Measurements from ENCODE around the gene CST8.

Gene CST8

DNA sequence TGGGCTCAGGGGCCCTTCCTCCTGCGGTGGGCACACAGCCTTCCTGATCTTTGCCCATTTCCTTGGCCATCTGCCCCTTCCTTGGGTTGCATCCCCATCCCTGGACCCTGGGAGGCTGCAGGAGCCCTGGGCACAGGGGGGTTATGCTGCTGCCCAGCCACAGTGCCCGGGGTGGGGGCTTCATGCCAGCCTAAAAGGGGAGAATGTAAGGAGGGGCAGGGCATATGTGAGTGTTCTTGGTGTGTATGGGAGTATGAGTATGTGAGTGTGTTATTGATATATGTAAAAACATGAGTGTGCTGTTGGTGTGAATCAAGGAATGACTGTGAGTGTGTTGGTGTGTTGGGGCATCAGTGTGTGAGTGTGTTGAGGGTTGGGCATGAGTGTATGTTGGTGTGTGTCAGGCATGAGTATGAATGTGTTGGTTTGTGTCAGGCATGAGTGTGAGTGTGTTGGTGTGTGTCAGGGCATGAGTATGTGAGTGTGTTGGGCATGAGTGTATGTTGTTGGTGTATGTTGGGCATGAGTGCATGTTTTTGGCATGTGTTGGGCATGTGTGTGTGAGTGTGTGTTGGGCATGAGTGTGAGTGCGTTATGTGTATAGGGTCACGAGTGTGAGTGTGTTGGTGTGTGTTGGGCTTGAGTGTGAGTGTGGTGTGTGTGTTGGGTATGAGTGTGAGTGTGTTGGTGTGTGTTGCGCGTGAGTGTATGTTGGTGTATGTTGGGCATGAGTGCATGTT lies 14.7 kb upstream of the CST8 start:
- no peak for DNase-seq

DNA sequence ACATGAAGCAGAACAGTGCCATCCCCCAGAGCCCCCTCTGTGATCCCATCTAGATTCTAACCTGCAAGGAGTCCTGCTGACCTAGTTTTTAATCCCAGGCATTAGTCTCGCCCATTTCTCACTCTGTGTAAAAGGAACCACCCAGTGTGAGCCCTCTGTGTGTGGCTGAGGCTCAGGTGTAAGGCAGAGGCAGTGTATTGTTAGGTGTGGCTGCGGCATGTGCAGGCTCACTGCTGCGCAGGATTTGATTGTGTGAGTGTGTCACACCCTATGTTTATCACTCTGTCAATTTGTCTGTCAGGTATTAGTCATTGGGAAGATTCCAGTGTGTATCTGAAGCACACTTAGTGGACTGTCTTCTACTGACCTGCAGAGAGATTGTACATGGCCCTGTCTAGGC lies 13.7 kb upstream of the CST8 start:
- no peak for DNase-seq

DNA sequence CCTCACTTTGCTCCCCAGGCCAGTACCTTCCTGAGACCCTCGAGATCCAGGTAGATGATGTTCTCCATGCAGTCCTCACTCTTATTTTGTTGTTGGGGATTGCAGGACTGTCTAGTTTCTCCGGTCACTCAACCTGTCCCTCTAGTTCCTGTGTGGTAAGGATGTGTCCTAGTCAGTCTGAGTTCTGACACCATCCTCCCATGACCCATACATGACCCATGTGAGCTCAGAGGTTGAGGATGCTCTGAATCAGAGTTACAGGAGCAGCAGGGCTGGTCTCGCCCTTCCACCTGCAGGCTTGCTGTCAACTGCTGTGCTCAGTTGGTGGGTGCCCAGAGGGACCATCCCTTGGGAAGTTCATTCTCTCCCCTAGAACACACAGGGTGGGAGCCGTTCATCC lies 11.9 kb upstream of the CST8 start:
- no peak for DNase-seq

DNA sequence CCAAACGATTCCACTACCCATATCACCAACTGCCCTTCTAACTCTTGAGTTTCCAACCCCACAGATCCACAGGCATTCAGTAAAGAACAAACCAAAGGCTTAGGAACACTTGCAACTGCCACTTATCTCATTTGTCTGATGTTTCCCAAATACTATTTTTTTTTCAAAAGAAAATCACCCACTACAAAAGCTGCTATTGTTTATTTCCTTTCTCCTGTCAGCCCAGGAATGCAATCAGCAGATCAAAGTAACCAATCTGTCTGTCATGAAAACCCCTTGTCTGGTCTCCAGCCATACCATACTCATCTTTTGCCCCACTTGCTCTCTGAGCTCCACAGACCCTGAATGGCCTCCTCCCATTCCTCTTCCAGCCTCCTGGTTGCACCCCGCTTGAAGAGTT lies 8.8 kb upstream of the CST8 start:
- no peak for DNase-seq

DNA sequence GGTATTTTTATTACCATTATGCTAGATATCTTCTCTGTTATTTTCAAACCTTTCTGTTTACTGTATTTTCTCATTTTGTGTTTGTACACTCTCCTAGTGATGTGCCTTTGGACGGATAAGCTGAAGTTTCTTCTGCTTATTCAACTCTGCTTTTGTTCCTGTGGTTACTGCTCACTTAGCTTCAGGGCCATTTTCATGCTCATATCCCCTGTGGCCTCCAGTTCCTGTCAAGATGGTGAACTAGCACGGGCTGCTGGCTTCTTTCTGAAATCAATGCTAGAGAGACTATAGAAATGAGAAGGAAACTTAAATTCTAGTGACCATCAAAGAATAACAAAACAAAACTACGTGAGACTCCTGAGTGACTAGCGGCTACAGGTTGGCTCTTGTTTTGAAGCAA lies 6.8 kb upstream of the CST8 start:
- DNase-seq, result no peak

DNA sequence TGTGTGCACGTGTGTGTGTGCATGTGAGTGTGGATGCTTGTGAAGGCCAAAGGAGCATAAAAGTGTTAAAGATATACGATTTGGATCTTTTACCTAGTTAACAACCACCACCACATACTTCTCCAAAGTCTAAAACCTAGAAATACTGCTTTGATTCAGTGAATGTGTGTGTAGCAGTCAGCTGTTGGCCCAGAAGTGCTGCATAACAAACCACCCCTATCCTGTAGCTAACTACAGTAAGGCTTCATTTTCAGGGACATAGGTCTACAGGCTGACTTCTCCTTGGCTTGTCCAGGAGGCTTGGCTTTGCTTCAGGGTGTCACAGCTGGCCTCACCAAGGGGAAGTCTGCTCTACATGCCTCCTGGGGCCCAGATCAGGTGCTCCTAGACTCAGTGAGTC lies 2.4 kb upstream of the CST8 start:
- DNase-seq, result no peak

DNA sequence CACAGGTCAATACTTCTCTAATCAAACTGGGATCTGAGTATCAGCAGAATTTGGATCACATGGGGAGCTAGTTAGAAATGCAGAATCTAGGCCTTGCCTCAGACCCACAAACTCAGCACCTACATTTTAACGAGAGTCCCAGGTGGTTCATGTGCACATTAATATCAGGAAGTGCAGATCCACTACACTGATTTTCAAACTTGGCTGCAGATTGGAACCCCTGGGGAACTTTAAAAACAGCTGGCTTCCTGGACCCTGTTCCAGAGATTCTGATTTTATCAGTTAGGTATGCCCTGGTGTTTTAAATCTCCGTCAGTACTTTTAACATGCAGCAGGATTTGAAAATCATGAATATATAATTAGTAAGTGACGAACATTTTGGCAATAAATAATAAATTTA lies 1.9 kb upstream of the CST8 start:
- DNase-seq, result no peak

DNA sequence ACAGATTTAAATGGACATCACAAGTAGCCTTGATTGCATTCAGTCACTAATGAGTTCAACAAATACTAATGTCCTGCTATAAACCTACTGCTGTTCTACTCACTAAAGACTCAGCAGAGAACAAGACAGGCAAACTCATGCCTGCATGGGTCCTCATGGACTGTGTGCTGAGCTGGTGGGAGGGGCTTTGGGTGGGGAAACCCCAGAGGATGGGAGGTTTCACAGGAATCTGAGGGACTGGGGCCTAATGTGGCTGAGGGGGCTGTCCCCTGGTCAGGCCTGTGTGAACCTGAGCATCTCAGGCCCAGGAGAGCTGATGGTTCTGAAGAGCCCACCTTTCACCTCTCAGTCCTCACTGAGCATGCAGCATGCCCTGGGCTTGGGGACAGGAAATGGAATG lies 1.4 kb downstream of the CST8 start:
- DNase-seq, result no peak

DNA sequence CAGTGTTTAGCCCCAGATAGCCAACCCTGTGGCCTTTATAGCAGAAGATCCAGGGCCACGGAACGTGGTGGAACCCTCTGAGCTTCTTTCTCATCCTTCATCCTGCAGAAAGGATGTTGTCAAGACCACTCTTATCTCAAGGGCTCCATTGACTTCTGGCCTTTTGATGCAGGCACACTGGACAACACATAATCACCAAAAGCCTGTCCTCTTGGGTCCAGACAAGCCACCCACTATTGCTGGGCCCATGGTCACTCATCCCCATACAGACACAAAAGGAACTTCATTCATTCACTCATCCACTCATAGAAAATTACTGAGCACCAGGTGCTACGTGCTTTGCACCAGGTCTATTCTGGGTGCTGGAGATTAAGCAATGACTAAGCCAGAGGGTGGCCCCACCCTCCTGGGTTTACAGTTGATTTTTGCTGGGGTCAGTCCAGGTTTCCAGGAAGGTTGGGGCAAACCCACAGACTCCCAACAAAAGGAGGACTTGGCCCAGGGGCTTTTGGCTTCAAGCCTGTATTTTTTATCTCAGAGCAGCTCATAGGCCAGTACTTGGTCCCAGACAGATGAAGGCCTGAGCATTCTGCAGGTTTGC lies 2.4 kb downstream of the CST8 start:
- DNase-seq, result no peak

DNA sequence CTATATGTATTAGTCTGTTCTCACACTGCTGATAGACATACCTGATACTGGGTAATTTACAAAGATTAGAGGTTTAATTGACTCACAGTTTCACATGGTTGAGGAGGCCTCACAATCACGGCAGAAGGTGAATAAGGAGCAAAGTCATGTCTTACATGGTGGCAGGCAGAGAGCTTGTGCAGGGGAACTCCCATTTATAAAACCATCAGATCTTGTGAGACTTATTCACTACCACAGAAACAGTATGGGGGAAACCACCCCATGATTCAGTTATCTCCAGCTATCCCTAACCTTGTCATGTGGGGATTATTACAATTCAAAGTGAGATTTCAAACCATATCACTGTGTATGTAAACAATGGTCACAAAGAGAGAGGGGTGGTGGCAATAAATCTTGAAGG lies 6.6 kb downstream of the CST8 start:
- DNase-seq, result no peak

DNA sequence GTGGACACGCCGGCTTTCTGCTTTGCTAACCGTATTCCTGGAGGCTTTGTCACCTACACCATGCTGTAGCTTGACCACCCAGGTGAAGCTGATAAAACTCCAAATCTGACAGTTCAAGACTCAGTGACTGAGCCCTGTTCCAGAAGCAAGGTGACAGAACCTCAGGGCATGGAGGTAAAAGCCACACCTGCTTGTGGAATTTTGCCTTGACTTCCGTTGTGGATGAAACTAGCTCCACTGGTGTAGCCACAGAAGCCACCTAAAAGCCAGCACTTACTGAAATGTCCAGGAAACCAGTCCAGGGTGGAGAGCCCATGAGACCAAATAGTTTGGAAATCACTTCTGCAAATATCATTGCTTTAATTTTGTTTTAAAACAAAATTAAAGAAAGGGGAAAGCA lies 11.0 kb downstream of the CST8 start:
- no peak for DNase-seq

DNA sequence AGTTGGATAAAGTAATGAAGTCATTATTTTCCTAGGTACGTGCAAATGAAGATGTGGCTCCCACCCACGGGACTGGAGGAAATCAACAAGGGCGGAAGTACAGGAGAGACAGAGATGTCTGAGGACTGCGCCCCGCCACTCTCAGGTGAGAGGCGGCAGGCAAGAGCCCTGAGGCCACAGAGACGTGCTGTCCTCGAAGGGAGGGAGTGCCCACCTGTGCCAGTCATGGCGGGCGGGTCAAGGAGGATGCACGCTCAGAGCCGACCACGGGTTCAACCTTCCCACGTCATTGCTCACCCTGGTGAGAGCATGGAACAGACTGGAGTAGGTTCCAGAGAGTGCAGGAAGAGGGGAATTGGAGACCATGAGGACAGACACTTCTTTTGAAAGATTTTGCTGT lies 12.7 kb downstream of the CST8 start:
- no peak for DNase-seq

DNA sequence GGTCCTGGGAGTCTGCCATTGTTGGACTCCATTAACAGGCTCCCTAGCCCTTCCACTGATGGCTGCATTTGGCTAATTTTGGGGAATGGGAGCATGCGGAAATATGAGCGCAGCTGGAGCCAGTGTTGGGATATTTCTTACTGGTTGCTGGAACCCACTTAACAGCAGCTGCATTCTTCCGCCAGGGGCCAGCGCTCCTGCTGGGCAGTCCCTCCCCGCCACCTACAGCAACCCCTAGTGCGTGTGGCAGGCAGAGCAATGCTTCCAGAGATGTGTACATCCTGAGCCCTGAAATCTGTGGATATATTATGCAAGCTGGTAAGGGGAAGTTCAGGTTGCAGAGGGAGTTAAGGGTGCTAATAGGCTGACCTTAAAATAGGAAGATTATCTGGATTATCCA lies 16.4 kb downstream of the CST8 start:
- DNase-seq, result no peak

DNA sequence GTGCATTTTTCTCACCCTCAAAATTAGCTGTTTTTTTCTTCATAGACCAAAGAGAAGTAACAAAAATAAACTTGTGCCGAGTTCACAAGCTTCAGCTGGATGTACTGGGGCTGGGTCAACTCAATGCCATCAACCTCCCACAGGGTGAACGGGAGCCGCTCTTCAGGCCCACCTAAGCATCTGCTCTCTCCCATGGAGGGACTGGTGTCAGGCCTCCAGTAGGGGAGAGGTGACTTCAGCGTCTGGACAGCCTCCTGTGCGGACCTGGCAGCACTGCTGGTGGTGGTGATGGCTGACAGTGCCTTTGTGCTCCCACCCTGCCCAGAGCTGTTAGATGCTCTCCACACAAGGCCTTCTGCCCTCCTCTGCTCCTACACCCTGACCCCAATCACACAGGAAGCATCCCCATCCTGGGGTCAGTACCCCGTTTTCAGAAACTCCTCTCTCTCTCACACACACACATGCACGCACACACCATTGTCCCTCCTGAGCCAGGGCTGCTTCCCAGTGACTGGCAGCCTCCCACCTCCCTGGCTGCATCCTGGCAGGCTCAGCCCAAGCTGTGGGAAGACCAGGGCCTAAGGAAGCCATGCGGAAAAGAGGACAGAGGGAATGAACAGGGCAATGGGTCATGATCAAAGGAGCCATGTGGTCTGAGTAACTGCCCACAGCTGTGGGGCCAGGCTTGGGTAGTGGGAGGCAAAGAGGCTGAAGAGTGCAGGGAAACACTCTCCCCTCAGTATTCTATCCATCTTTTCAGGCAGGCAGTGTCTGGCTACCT lies 17.7 kb downstream of the CST8 start:
- no peak for DNase-seq

DNA sequence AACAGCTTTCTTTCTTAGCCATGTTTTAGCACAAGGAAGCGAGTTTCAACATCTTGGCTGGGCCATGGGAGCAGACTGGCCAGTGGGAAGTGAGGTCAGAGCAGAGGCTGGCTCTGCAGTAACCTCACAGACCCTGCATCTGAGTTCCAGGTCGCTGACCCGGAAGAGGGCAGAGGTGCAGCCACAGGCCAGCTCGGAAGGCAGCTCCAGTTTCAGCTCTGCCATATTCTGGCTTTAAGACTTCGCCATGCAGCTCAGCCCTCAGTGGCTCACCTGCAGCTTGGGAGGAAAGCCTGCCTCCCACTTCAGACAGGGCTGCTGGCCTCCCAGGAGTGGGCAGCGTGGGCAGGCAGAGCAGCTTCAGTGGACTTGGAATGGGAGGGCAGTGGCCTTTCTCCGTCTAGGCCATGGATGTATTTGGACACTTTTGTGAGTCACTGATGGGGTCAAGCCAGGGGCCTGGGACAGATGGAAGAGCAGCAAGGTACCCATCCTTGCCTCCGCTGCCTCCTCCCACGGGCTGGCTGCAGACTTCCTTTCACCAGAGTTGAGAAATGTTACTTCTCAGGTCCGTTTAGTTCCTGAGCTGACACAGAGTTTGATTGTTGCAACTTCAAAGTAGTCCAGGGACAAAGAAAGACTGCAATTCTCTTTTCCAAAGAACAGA lies 18.5 kb downstream of the CST8 start:
- no peak for DNase-seq

DNA sequence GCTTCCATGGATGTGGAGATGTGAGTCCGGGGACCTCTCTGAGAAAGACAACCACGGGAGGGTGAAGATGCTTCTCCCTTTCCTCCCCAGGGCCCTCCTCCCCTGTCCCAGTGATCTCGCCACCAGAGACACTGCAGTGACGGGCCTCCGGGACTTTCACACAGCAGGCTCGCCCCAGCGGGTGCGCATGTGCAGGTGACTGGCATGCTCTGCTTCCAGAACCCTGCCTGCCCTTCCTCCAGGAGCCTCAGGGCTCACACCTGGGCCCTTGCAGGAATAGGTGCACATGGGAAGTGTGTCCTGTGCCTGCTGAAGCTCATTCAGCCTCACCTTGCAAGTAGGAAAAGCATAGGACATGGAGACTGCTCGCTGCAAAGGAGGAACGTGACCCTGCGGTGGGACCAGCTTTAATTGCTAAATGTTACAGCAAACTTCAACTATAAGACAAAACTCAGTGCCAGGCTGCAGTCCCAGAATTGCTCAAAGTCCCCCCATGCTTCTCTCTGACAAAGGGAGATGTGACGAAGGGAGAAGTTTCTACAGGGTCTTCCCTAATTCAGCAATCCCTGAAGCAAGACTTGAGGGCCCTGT lies 19.2 kb downstream of the CST8 start:
- DNase-seq, result no peak

DNA sequence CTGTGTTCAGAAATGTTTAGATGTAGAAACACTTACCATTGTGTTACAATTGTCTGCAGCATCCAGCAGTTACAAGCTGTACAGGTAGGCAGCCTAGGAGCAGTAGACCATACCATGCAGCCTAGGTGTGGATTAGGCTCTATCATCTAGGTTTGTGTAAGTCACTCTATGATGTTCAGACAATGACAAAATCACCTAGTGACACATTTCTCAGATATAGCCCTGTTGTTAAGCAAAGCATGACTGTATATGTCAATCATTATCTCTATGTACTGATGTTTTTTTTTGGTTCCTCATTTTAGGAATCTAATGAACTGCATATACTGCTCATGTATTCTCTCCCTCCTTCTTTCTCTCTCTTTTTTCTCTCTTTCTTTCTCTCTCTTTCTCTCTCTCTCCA lies 22.2 kb downstream of the CST8 start:
- no peak for DNase-seq

DNA sequence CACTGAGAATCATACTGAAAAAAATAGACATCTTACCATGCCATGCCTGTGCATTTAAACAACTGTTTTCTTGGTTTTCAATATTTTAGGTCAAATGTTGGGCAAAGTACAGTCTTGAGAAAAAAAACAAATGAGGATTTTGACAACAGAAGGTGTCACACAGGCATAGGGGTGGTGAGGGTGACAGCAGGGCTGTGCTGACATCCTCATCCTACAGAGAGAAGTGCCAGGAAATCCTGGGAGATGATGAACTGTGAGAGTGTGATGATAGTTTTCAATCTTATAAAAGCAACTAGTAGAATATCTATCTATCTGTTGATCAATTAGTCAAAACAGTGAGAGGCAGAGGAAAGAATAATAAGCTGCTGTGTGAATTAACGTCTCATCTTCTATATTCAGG lies 23.9 kb downstream of the CST8 start:
- DNase-seq, result no peak

DNA sequence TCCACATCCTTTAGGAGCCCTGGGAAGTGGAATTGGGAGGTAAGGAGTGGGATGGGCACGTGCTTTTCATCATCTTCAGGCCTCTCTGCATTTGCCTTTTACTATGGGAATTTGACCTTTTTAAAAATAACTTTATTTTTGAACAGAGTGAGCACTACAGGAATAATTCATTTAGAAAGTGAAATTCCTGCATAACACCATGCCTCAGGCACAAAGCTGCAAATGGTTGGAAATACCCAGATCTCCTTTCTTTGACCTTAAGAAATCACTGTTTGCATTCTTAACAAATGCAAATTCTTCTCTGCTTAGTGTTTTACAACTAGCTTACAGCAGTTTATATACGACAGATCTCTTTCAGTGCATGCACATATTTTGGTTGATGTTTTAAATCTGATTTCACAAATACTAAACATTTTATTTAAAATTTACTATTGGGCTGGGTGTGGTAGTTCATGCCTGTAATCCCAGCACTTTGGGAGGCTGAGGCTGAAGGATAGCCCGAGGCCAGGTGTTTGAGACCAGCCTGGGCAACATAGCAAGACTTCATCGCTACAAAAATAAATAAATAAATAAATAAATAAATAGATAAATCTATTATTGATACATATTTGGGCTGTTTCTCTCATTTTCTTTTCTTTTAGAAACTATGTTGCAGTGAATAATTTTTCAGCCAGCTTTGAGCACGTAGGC lies 24.5 kb downstream of the CST8 start:
- DNase-seq, result no peak

DNA sequence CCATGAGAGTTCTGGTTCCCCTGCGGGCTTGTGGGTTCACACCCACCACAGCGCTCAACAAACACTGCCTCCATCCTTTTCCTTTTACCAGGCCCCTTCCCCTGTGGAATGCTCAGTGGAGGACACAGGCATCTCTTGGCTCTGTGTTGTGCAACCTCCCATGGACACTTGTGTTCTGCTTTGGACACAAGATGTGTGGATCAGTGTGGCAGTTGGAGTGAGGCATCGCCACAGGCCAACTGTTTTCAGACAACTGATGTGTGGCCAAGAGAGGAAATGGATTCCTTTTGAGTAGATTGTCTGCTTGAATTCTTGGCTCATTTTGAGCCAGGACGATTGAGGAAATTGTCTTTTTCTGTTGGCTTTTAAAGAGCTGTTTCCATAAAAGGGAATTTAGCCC lies 26.8 kb downstream of the CST8 start:
- DNase-seq, result no peak

DNA sequence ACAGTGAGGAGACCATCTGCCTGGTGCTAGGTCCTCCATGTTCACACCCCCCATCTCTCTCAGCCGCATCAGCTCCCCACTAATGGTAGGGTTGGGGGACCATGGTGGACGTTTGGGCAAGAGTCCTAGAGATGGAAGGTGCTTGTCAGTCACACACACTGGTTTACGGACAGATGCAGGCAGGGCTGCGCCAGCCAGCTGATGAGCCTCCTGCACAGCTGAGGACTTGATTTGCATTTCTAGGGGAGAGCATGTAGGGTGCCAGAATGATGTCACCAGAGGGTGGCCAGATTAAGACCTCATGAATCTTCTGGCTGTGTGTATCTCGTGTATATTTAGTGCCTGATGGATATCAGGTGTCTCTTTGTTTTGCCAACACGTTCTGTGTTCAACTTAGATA lies 28.6 kb downstream of the CST8 start:
- DNase-seq, result no peak

DNA sequence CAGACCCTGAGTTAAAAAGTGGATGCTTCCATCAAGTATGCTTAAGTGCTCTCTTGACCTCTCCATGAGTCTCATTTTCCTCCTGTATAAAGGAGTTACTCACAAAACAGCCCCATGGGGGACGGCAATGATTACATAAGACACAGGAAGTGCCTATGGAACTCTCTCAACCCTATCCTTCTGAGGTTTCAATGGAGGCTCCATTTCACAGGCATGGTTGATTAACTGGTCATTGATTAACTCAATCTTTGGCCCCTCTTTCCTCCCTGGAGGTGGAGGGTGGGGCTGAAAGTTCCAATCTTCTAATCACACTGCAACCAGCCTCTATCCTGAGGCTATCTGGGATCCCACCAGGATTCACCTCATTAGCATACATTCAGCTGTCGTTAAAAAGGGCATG lies 29.3 kb downstream of the CST8 start:
- no peak for DNase-seq

DNA sequence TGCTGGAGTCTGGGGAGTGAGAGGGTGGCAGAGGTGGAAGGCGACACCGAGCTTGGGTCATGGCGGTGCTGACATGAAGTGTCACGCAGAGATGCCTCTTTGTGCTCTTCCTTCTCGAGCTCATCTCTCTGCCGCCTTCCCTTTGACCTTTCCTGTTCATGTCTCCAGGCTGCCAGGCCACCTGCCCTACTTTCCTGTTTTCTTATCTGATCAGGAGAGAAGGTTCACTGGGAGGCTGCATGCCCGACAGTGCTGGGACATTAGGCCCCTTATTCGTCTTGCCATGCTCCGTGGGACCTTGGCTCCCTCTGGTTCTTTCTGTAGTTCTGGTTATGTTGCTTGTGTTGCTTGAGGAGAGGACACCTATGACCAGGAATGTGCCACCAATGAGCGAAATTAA lies 33.2 kb downstream of the CST8 start:
- no peak for DNase-seq
